ENCODE data around the gene PRSS1.

GRCh38 chr7:142793156-142793555, 43.9 kb downstream of the PRSS1 start:
- TF ChIP-seq CTCF (conservative IDR thresholded peaks at IDR 0.05; ENCODE audit: low read depth, low read length) (no peak), EZH2 (IDR thresholded peaks at IDR 0.05; ENCODE audit: borderline replicate concordance, low read depth, low read length, poor library complexity, severe bottlenecking) (no peak)

Data from A673 (cell line).